Peyer's patch (tissue), 4 donors: Measurements from ENCODE around the gene DLL3.

Experiments used
- CTCF ChIP-seq, 6 experiments: fragments of 450-650 bp in 4 of 6; fragments of 200-600 bp in 2 of 6; sonication (generic) in 1 of 6; IDR thresholded peaks; one replicate each; pipeline ENCODE4 v1.5.1; 2017 to 2019; ENCODE audit warnings: antibody characterized with exemption in 6 of 6, mild to moderate bottlenecking in 3 of 6, moderate library complexity in 1 of 6
- POLR2A ChIP-seq, 2 donors: fragments of 450-650 bp; IDR thresholded peaks; one replicate each; pipeline ENCODE4 v1.5.1; 2017; ENCODE audit warnings: antibody characterized with exemption in 2 of 2, mild to moderate bottlenecking in 2 of 2, moderate library complexity in 2 of 2

GRCh38 chr19:39465956-39466747 is 32.6 kb upstream of the DLL3 start:
- TF ChIP-seq CTCF (IDR thresholded peaks at IDR 0.05) = no peak
- no peak for TF ChIP-seq POLR2A (IDR thresholded peaks at IDR 0.05)
